Spinal cord (tissue), 10 donors: ENCODE measurements around the gene CAMK2A. TPM values are rescaled to one million over a fixed set of nuclear protein-coding genes. Genes with fewer than 3 reads are reported as not detected.

Source experiments
- DNase-seq, 6 donors: peaks; one replicate each; pipeline versions ENCODE4 v3.0.0 to v3.0.0-alpha.2; 2013 to 2015; ENCODE audit warnings: low spot score in 6 of 6, low read depth in 4 of 6
- H3K27ac ChIP-seq: one replicate; pipeline ENCODE4 v1.5.1; 2013; ENCODE audit warnings: low read depth, low read length, control low read depth
- H3K27me3 ChIP-seq: one replicate; pipeline ENCODE4 v1.6.1; 2013; ENCODE audit warnings: low read length; ENCODE audit not compliant: control insufficient read depth, insufficient read depth
- H3K36me3 ChIP-seq: one replicate; pipeline ENCODE4 v1.6.1; 2013; ENCODE audit warnings: low read length; ENCODE audit not compliant: control insufficient read depth, insufficient read depth
- H3K4me1 ChIP-seq: one replicate; pipeline ENCODE4 v1.6.1; 2013; ENCODE audit warnings: low read length; ENCODE audit not compliant: control insufficient read depth, insufficient read depth
- H3K4me3 ChIP-seq: one replicate; pipeline ENCODE4 v1.5.1; 2013; ENCODE audit warnings: low read depth, low read length, control low read depth
- H3K9me3 ChIP-seq: one replicate; pipeline ENCODE4 v1.6.1; 2013; ENCODE audit warnings: low read length; ENCODE audit not compliant: control insufficient read depth, insufficient read depth
- WGBS: methylation state at CpG from one replicate; pipeline ENCODE4 v1.1.5; 2013; ENCODE audit warnings: missing lambda C conversion rate; ENCODE audit not compliant: insufficient coverage; 5-methylcytosine and 5-hydroxymethylcytosine counted together
- polyA plus RNA-seq, 2 donors: library from polyadenylated mRNA; unstranded; fragments of 120-200 nt; gene quantifications; one replicate each; pipeline ENCODE4 v1.2.1, GENCODE V29; 2013; ENCODE audit not compliant: insufficient read length in 2 of 2
- total RNA-seq, 2 donors: library from RNA; depleted of rRNA in 1 of 2; stranded (reverse); fragments of 120-200 nt in 1 of 2; fragments of >200 nt in 1 of 2; gene quantifications; one replicate each; pipeline versions ENCODE4 v1.2.3 to v1.2.4, GENCODE V29; 2013 to 2014
- donor health status: healthy.

CAMK2A gene
- total and polyA plus RNA-seq, 4 donors, result 5.7 to 26.8 (median 23.5) TPM

- H3K27ac ChIP-seq, result no peak overlapping the region
- H3K4me1 ChIP-seq, result peaks cover 22% of the 10 kb centered on the region
- H3K9me3 ChIP-seq, result no peaks in the 10 kb centered on the region
- 69% methylated on average over 2 of the region's 4 CpGs for WGBS
- DNase-seq, result peak in 1 of 6 donors; percentile 64
- peaks cover 22% of the 10 kb centered on the region for H3K27me3 ChIP-seq
- H3K36me3 ChIP-seq, result no peaks in the 10 kb centered on the region
- H3K4me3 ChIP-seq, result no peak overlapping the region
Measured at GRCh38 chr5:150172556-150172955, 117.0 kb downstream of the CAMK2A start.

- peaks cover 26% of the 10 kb centered on the region for H3K4me1 ChIP-seq
- H3K4me3 ChIP-seq, result no peak overlapping the region
- no peaks in the 10 kb centered on the region for H3K36me3 ChIP-seq
- no peak for DNase-seq
- WGBS, result no CpG with 5 or more reads among the region's 1 CpG
- no peaks in the 10 kb centered on the region for H3K9me3 ChIP-seq
- H3K27me3 ChIP-seq, result peaks cover 26% of the 10 kb centered on the region
- no peak overlapping the region for H3K27ac ChIP-seq
Measured at GRCh38 chr5:150172145-150172544, 117.4 kb downstream of the CAMK2A start.

Other genes starting within 250 kb of the CAMK2A start
- 10 to 100 TPM; 16.8 to 40.7 TPM for gene CSF1R, start 203.2 kb downstream of the CAMK2A start, total RNA-seq
- gene CSF1R, start 203.2 kb downstream of the CAMK2A start, polyA plus RNA-seq, result 10 to 100 TPM; 54.8 to 66.5 TPM
- 100 to 1,000 TPM in 1 of 2 donors, 10 to 100 TPM in 1; 53.0 to 121 TPM for gene PDGFRB, start 133.9 kb downstream of the CAMK2A start, total RNA-seq
- 10 to 100 TPM; 83.5 to 86.9 TPM for gene PDGFRB, start 133.9 kb downstream of the CAMK2A start, polyA plus RNA-seq
- gene CDX1, start 123.0 kb downstream of the CAMK2A start, total RNA-seq, result under 1 TPM in 1 of 2 donors, not detected in 1; 0.28 TPM
- not detected for gene CDX1, start 123.0 kb downstream of the CAMK2A start, polyA plus RNA-seq
- 10 to 100 TPM in 1 of 2 donors, 1 to 10 TPM in 1; 4.4 to 11.3 TPM for gene SLC6A7, start 99.7 kb downstream of the CAMK2A start, total RNA-seq
- 10 to 100 TPM; 23.1 to 33.1 TPM for gene SLC6A7, start 99.7 kb downstream of the CAMK2A start, polyA plus RNA-seq
- gene ARSI, start 13.1 kb upstream of the CAMK2A start, total RNA-seq, result 10 to 100 TPM in 1 of 2 donors, 1 to 10 TPM in 1; 5.4 to 17.5 TPM
- 1 to 10 TPM; 1.3 to 5.0 TPM for gene ARSI, start 13.1 kb upstream of the CAMK2A start, polyA plus RNA-seq
- gene TCOF1, start 67.9 kb upstream of the CAMK2A start, total RNA-seq, result 10 to 100 TPM in 1 of 2 donors, 1 to 10 TPM in 1; 8.7 to 22.5 TPM
- gene TCOF1, start 67.9 kb upstream of the CAMK2A start, polyA plus RNA-seq, result 10 to 100 TPM; 22.2 to 26.3 TPM
- 100 to 1,000 TPM in 1 of 2 donors, 10 to 100 TPM in 1; 96.3 to 175 TPM for gene CD74, start 123.1 kb upstream of the CAMK2A start, total RNA-seq
- gene CD74, start 123.1 kb upstream of the CAMK2A start, polyA plus RNA-seq, result 100 to 1,000 TPM in 1 of 2 donors, 10 to 100 TPM in 1; 59.3 to 109 TPM
- gene RPS14, start 160.0 kb upstream of the CAMK2A start, total RNA-seq, result 1,000 to 10,000 TPM; 1,186 to 2,810 TPM
- gene RPS14, start 160.0 kb upstream of the CAMK2A start, polyA plus RNA-seq, result 1,000 to 10,000 TPM; 1,016 to 1,168 TPM
- gene NDST1, start 218.4 kb upstream of the CAMK2A start, total RNA-seq, result 10 to 100 TPM; 32.8 to 39.0 TPM
- gene NDST1, start 218.4 kb upstream of the CAMK2A start, polyA plus RNA-seq, result 10 to 100 TPM; 79.3 to 81.1 TPM